ENCODE data around the gene ALDH4A1. TPM values are rescaled to one million over a fixed set of nuclear protein-coding genes. Genes with fewer than 3 reads are reported as not detected.

Gene ALDH4A1
- total and polyA plus RNA-seq, 9 of the 15 experiments (the other 6 are each of a cell fraction or from before 2014, with no cell fraction given), result 0.27 to 31.4 (median 16.6) TPM

- TF ChIP-seq JUND (IDR thresholded peaks at IDR 0.05; ENCODE audit: borderline replicate concordance, low read depth, low read length), result no peak; the same call in 1 of the 2 replicates
- TF ChIP-seq JUND (tag; IDR thresholded peaks at IDR 0.05; ENCODE audit: borderline replicate concordance, low read depth, low read length), result no peak
- peak; percentile 54 for TF ChIP-seq L3MBTL2 (IDR thresholded peaks at IDR 0.05)
- no peak for TF ChIP-seq ELF4 (CRISPR knock-in tag; IDR thresholded peaks at IDR 0.05)
- TF ChIP-seq HMGN3 (IDR thresholded peaks at IDR 0.05; ENCODE audit: borderline replicate concordance, extremely low read depth, insufficient read length, low read depth, low read length), result no peak
- TF ChIP-seq CHD7 (IDR thresholded peaks at IDR 0.05; ENCODE audit: low read depth, low read length), result no peak
- no peak for TF ChIP-seq RBM25 (IDR thresholded peaks at IDR 0.05; ENCODE audit: low read depth, low read length, severe bottlenecking)
- no peak for TF ChIP-seq CBFA2T2 (conservative IDR thresholded peaks at IDR 0.05)
Observed at GRCh38 chr1:18907021-18907916, 4.9 kb upstream of the ALDH4A1 start (continued).
